HG03025 (cell line): ENCODE results near the gene AGAP1.

Experiments
- ATAC-seq: cut with Tn5 transposase; IDR thresholded peaks from one replicate; pipeline ENCODE4 v1.9.1; 2021; ENCODE audit warnings: mild to moderate bottlenecking, moderate library complexity; ENCODE audit not compliant: unreplicated experiment, low FRiP score

The AGAP1 gene

GRCh38 chr2:236033462-236033861, 539.6 kb downstream of the AGAP1 start:
- no peak for ATAC-seq

DNA sequence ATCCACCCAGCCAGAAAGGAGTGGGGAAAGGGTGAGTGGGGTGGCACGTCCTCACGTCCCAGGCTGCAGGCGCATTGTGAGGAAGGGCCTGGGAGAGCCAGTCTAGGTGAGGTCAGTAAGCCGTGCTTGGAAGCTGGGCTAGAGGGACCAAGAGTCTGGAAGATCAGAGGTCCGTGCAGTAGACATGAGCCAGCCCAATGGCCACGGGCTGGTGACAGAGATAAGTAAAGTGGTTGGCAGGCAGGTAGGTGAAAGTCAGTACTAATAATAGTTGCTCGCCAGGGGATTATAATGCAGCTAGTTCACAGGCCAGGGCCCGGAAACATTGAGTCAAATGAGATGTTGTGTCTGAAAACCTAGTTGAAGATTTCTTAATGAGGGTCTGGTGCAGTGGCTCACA, 541.1 kb downstream of the AGAP1 start:
- no peak for ATAC-seq

DNA sequence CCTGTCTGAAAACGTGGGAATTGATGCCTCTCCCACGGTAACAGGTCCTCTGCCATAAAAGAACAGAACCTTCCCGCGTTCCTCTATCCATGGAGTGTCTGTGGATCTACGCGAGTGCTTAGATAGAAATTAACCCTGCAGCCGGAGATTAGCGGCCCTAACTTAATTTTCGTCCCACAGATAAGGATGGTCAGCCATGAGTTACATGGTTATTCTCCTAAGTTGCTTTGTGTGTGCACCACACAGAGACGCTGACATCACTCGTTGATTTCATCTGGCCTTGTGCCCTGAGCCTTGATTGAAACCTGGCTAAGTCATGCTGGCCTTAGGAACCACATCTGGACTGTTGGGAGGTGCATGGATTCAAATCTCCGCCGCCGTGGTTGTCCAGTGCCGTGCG, 542.2 kb downstream of the AGAP1 start:
- no peak for ATAC-seq

GRCh38 chr2:236038096-236038495, 544.3 kb downstream of the AGAP1 start:
- ATAC-seq: no peak

DNA sequence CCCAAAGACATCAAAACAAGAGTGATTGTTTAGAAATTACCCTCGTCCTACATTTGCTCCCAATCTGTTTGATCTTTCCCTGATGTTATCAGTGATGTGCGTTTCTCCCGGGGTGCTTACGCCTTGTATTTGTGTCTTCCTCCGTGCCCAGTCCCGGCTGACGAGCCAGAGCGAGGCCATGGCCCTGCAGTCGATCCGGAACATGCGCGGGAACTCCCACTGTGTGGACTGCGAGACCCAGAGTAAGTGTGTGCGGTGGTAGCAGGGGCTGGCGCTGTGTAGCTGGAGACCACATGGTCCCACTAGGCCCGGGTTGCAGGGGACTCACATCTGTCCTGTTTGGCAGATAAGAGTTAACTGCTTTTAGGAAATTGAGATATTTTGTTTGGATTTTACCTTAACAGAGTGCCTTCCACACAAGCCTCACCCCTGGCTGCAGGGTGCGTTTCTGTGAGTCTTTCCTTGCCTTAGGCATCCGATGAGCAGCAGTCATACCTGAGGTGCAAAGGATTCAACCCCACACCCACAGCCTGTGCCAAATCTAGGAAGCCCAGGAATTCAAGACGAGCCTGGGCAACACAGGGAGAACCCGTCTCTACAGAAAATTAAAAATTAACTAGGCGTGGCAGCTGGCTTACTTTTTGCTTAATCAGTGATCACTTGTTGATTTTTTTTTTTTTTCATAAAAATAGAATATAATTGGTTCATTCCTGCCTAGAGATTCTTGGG, 546.9 kb downstream of the AGAP1 start:
- ATAC-seq: no peak

DNA sequence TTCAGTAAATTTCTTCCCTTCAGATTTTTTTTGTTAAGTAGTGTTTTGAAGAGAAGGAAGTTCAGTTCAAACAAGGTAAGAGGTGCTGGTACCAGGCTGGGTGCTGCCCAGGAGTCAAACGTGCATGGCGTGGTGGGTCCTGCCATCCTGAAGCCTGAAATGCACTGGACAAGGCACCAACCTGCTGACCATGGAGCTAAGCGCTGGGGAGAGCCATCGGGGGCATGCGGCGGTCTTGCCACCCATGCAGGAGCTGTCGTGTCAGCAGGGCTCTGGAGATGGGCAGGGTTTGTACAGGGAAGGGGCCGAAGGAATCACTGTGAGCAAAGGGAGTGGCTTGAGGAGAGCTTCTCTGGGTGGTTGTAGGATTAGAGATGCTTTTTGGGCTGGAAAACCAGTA, 547.8 kb downstream of the AGAP1 start:
- ATAC-seq: no peak

DNA sequence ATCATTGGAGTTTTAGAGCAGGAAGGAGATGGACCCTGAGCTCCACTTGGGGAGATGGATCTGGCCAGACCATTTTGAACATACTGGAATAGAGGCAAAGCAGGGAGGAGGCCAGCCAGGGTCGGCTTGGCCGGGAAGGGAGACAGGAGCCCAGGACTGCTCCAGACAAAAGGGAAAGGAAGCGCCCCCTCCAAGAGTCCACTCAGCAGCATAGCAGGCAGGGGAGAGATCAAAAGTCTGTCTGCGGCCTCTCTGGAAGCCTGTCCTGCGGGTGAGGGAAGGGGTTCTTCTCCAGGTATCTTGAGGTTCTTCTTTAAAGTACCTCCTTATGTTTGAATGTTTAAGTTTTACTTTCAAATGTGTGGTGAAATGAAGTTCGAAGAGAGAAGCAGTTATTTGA, 548.2 kb downstream of the AGAP1 start:
- no peak for ATAC-seq

GRCh38 chr2:236044191-236044590, 550.3 kb downstream of the AGAP1 start:
- no peak for ATAC-seq

DNA sequence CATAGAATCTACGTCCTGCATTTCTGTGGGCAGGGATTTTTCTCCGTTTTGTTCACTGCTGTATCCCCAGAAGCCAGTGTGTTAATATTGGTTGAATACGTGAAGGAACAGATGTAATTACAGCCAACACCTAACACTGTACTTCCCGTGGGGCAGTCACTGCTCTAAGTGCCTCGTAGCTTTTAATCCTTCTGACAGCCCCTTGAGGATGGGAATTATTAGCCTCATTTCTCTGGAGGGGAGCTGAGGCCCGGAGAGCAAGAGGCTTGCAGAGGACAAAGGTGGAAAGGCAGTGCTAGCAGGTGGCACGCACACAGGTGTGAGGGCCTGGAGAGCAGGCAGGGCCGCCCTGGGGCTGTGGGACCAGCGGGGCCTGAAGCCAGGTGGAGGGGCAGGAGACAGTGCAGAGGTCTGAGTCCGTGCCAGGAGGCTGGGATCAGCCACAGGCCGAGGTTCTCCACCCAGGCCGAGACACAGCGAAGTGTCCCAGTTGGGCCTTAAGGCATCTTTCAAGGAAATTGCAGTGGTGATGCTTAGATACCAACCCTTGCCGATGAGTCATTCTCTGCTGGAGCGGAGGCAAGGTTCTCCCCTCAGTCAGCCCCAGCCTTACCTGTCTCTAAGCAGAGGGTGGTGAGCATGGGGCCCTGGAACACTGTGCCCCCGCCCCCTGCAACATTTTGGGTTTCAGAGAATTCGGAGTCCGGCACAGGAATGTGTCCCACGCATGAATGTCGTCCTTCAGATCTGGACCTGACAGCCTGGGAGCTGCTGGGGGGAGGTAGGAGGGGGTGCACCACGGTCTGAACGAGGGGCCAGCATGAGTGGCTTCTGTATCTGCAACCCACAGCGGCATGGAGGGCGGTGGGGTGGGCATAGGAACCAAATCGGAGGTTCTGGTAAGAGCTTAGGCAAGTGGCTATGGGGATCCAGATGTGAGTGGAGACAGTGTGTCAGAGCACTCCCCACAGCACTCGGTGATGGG, 551.7 kb downstream of the AGAP1 start:
- ATAC-seq: no peak

DNA sequence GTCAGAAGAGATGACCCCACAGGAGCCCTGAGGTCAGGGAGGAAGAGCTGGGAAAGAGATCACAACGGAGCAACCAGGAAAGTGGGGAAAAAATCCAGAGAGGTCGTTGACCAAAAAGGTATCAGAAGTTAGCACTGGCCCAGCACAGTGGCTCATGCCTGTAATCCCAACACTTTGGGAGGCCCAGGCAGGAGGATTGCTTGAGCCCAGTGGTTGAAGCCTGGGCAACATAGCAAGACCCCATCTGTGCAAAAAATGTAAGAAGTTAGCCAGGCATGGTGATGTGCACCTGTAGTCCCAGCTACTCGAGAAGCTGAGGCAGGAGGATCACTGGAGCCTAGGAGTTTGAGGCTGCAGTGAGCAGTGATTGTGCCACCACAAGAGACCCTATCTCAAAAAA, 552.9 kb downstream of the AGAP1 start:
- no peak for ATAC-seq

GRCh38 chr2:236047176-236047575, 553.3 kb downstream of the AGAP1 start:
- ATAC-seq: no peak

- no peak for ATAC-seq
Observed at GRCh38 chr2:236047886-236048540, 554.2 kb downstream of the AGAP1 start.

DNA sequence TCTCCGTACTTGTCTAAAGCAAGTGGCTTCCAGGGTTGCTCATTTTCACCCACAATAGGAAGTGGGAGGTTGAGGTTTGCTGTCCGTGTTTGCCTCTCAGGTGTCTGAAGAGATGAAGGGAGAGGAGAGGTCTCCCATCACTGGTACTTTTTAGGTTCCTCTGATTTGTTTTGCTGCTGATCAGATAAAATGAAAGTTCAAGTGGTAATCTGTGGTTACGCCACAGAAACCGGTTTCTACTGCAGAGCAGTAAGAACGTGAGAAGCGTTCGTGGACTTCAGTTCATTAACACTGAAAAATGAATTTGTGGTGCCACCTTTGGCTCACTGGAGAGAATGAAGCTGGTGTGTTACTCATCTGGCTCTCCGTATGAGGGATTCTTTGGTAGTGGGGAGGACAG, 556.1 kb downstream of the AGAP1 start:
- ATAC-seq: no peak

GRCh38 chr2:236051351-236051750, 557.5 kb downstream of the AGAP1 start:
- ATAC-seq: no peak

- no peak for ATAC-seq
Observed at GRCh38 chr2:236051806-236052205, 558.0 kb downstream of the AGAP1 start.

- no peak for ATAC-seq
Observed at GRCh38 chr2:236052206-236052605, 558.4 kb downstream of the AGAP1 start.

GRCh38 chr2:236052926-236053821, 559.3 kb downstream of the AGAP1 start:
- no peak for ATAC-seq

DNA sequence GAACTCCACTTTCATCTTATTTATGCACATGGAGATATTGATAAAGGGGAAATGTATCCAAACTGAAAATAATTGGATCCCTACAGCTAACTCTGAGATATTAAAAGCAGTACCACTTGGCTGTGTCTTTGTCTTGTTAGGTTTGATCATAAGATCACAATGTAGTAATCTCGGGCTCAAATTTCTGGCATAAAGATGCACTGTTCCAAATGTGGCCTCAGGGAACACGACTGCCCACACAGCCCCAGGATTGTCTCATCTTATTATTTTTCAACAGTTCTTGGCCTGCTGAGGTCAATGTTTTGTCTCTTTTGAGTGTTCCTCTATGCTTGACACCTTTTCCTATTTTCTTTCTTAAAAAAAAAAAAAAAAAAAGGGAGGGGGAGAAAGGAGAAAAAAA, 560.3 kb downstream of the AGAP1 start:
- ATAC-seq: no peak

DNA sequence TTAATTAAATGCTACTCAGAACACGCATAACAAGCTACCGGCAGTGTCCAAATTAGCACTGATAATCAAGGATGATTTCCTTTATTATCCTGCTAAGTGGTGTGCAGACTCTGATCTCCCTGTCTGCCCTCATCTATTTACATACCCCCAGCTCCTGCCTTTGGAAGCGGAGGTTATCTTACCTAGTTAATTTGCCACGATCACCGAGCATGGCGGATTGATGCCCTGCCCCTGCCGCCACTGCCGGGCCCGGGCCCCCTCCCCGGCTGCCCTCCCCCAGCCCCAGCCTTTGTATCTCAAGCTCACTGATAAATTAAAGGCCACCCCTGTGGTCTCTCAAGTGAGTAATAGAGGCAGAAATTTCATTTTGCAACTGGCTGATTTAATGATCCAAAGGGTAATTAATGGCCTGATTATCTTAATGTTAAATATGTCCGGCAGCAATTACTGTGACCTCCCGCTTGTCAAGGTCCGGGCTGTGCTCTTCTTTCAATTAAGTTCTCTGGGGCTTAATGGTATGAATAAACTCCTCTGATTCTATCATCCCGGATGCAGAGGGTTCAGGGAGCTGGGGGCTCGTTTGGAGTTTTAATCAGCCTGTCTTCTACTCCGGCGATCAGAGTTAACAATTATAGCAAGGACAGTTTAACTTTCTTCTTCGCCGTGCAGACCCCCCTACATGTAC, 560.9 kb downstream of the AGAP1 start:
- ATAC-seq: no peak

DNA sequence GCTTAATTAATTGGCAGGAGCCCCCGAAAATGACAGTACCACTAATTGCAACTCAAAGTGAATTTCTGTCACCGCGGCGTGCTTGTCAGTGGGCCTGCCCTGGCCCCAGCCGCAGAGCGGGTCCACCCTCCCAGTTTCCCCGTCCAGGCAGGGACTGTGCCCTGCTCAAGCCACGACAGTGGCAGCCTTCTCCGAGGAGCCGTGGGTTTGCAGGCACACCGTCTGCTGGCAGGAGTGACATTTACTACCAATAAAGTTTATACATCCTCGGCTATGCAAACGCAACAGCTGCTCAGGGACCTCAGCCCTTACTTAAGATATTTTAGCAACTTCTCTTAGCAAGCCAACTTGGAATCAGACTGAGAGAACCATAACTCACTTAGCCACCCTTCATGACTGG, 561.6 kb downstream of the AGAP1 start:
- no peak for ATAC-seq
